ENCODE measurements around the gene LIN52. TPM values are rescaled to one million over a fixed set of nuclear protein-coding genes. Genes with fewer than 3 reads are reported as not detected.

The LIN52 gene
- total RNA-seq, 1 experiment from 2014 or later, result 34.0 TPM

- H3K4me2 ChIP-seq (ENCODE audit: low read depth, low read length, poor library complexity, severe bottlenecking), result no peak overlapping the region
- no peaks in the 10 kb centered on the region for H3K9me2 ChIP-seq (replicated peaks; ENCODE audit: insufficient read depth, low read length)
- H3K9ac ChIP-seq (ENCODE audit: low read length), result no peak overlapping the region
- no peaks in the 10 kb centered on the region for H3K9me3 ChIP-seq (ENCODE audit: low read length)
- H2AFZ ChIP-seq (ENCODE audit: low read length), result no peak overlapping the region
- H3K79me2 ChIP-seq (ENCODE audit: low read length), result no peaks in the 10 kb centered on the region
- DNase-seq, result no peak
- no peaks in the 10 kb centered on the region for H4K20me1 ChIP-seq (ENCODE audit: insufficient read depth, low read depth, low read length)
- H3K27ac ChIP-seq (ENCODE audit: low read length), result no peak overlapping the region
- H3K4me1 ChIP-seq (ENCODE audit: low read length), result no peaks in the 10 kb centered on the region
- H3K36me3 ChIP-seq (ENCODE audit: insufficient read depth, low read length), result no peaks in the 10 kb centered on the region
- H3K27me3 ChIP-seq (ENCODE audit: low read length), result no peaks in the 10 kb centered on the region
- H3K4me3 ChIP-seq (ENCODE audit: low read length), result no peak overlapping the region
Observed at GRCh38 chr14:74176400-74176793, 91.6 kb downstream of the LIN52 start.

- Histone ChIP-seq H3K4me2 (ENCODE audit: low read depth, low read length, poor library complexity, severe bottlenecking) (no peak overlapping the region), H3K4me3 (ENCODE audit: low read length) (no peak overlapping the region), H3K79me2 (ENCODE audit: low read length) (no peaks in the 10 kb centered on the region), H3K36me3 (ENCODE audit: insufficient read depth, low read length) (no peaks in the 10 kb centered on the region), H3K4me1 (ENCODE audit: low read length) (no peaks in the 10 kb centered on the region), H4K20me1 (ENCODE audit: insufficient read depth, low read depth, low read length) (no peaks in the 10 kb centered on the region), H3K9me2 (replicated peaks; ENCODE audit: insufficient read depth, low read length) (no peaks in the 10 kb centered on the region), H3K27ac (ENCODE audit: low read length) (no peak overlapping the region), H3K9ac (ENCODE audit: low read length) (no peak overlapping the region), H3K9me3 (ENCODE audit: low read length) (no peaks in the 10 kb centered on the region), H3K27me3 (ENCODE audit: low read length) (no peaks in the 10 kb centered on the region), H2AFZ (ENCODE audit: low read length) (no peak overlapping the region)
- DNase-seq, result no peak
Observed at GRCh38 chr14:74179856-74180255, 95.1 kb downstream of the LIN52 start.

- no peak for DNase-seq
- no peak overlapping the region for H3K4me2 ChIP-seq (ENCODE audit: low read depth, low read length, poor library complexity, severe bottlenecking)
- no peak overlapping the region for H3K4me3 ChIP-seq (ENCODE audit: low read length)
- no peaks in the 10 kb centered on the region for H4K20me1 ChIP-seq (ENCODE audit: insufficient read depth, low read depth, low read length)
- no peaks in the 10 kb centered on the region for H3K79me2 ChIP-seq (ENCODE audit: low read length)
- no peaks in the 10 kb centered on the region for H3K4me1 ChIP-seq (ENCODE audit: low read length)
- no peak overlapping the region for H3K27ac ChIP-seq (ENCODE audit: low read length)
- H2AFZ ChIP-seq (ENCODE audit: low read length), result no peak overlapping the region
- H3K36me3 ChIP-seq (ENCODE audit: insufficient read depth, low read length), result no peaks in the 10 kb centered on the region
- no peaks in the 10 kb centered on the region for H3K9me3 ChIP-seq (ENCODE audit: low read length)
- H3K9me2 ChIP-seq (replicated peaks; ENCODE audit: insufficient read depth, low read length), result no peaks in the 10 kb centered on the region
- no peak overlapping the region for H3K9ac ChIP-seq (ENCODE audit: low read length)
- H3K27me3 ChIP-seq (ENCODE audit: low read length), result no peaks in the 10 kb centered on the region
Observed at GRCh38 chr14:74190927-74191575, 106.3 kb downstream of the LIN52 start.

- Histone ChIP-seq H3K9me2 (replicated peaks; ENCODE audit: insufficient read depth, low read length) (no peaks in the 10 kb centered on the region), H3K27ac (ENCODE audit: low read length) (no peak overlapping the region), H2AFZ (ENCODE audit: low read length) (no peak overlapping the region), H3K4me2 (ENCODE audit: low read depth, low read length, poor library complexity, severe bottlenecking) (no peak overlapping the region), H3K79me2 (ENCODE audit: low read length) (no peaks in the 10 kb centered on the region), H4K20me1 (ENCODE audit: insufficient read depth, low read depth, low read length) (no peaks in the 10 kb centered on the region), H3K4me1 (ENCODE audit: low read length) (no peaks in the 10 kb centered on the region), H3K9me3 (ENCODE audit: low read length) (no peaks in the 10 kb centered on the region), H3K36me3 (ENCODE audit: insufficient read depth, low read length) (no peaks in the 10 kb centered on the region), H3K4me3 (ENCODE audit: low read length) (no peak overlapping the region), H3K27me3 (ENCODE audit: low read length) (no peaks in the 10 kb centered on the region), H3K9ac (ENCODE audit: low read length) (no peak overlapping the region)
- no peak for DNase-seq
Observed at GRCh38 chr14:74194506-74195274, 109.9 kb downstream of the LIN52 start.

DNA sequence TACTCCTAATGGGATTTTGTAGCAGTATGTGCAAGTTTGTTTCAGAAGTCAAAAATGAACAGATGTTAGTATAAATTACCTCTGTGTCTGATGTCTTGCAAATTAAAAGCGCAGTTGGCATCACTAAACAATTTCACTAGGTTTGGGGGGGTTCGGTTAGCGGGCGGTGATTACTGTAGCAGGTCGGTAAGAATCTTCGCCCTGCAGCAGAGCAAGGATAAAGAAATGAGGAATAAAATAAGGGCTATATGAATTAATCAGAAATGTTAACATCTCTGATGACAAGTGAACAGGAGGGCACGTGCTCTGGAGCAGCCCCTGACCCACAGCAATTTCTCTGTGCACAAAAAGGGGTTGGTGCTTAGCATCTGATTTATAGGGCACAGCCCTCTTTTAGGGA, 110.9 kb downstream of the LIN52 start:
- DNase-seq, result no peak
- Histone ChIP-seq H3K9ac (ENCODE audit: low read length) (no peak overlapping the region), H3K27me3 (ENCODE audit: low read length) (no peaks in the 10 kb centered on the region), H3K9me3 (ENCODE audit: low read length) (no peaks in the 10 kb centered on the region), H2AFZ (ENCODE audit: low read length) (no peak overlapping the region), H3K9me2 (replicated peaks; ENCODE audit: insufficient read depth, low read length) (no peaks in the 10 kb centered on the region), H3K36me3 (ENCODE audit: insufficient read depth, low read length) (no peaks in the 10 kb centered on the region), H3K27ac (ENCODE audit: low read length) (no peak overlapping the region), H3K79me2 (ENCODE audit: low read length) (no peaks in the 10 kb centered on the region), H3K4me1 (ENCODE audit: low read length) (no peaks in the 10 kb centered on the region), H3K4me2 (ENCODE audit: low read depth, low read length, poor library complexity, severe bottlenecking) (no peak overlapping the region), H4K20me1 (ENCODE audit: insufficient read depth, low read depth, low read length) (no peaks in the 10 kb centered on the region), H3K4me3 (ENCODE audit: low read length) (no peak overlapping the region)

DNA sequence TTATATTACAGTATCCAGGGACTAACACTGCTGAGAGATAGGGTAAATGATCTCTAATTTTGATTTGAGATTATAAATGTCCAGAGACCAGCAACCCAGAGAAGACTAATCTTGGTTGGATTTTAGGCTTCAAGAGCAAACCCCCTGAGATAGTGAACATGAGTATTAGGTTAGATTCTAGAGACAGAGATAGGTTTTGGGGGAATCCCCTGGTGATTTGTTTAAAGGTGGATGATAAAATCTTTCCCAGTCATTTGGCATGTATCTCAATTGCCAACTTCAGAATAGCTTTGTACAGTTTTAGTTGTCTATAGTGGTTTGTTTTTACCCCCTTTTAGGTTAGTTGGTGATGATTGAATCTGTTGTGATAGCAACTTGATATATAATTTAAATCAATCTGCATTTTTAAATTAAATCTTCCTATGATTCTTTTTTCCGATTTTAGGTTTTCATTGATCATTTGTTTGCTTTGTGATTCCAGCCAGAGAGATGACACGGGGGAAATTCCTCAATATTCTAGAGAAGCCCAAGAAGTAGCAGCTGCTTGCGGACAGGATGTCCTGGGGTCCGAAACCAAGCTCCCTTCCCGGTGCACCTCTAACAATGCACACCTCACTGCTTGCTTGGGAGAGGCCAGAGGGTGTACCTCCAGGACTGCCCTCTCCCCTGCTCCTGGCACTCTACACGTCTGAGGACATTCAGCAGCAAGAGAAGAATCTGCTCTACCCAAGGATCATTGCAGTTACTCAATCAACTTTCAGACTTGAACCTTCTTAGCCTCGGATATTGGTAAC, 113.9 kb downstream of the LIN52 start:
- Histone ChIP-seq H3K27ac (ENCODE audit: low read length) (no peak overlapping the region), H3K9me3 (ENCODE audit: low read length) (no peaks in the 10 kb centered on the region), H3K4me2 (ENCODE audit: low read depth, low read length, poor library complexity, severe bottlenecking) (no peak overlapping the region), H3K4me3 (ENCODE audit: low read length) (no peak overlapping the region), H3K79me2 (ENCODE audit: low read length) (no peaks in the 10 kb centered on the region), H3K36me3 (ENCODE audit: insufficient read depth, low read length) (no peaks in the 10 kb centered on the region), H3K27me3 (ENCODE audit: low read length) (no peaks in the 10 kb centered on the region), H2AFZ (ENCODE audit: low read length) (no peak overlapping the region), H3K9ac (ENCODE audit: low read length) (no peak overlapping the region), H3K9me2 (replicated peaks; ENCODE audit: insufficient read depth, low read length) (no peaks in the 10 kb centered on the region), H4K20me1 (ENCODE audit: insufficient read depth, low read depth, low read length) (no peaks in the 10 kb centered on the region), H3K4me1 (ENCODE audit: low read length) (no peaks in the 10 kb centered on the region)
- DNase-seq, result no peak

DNA sequence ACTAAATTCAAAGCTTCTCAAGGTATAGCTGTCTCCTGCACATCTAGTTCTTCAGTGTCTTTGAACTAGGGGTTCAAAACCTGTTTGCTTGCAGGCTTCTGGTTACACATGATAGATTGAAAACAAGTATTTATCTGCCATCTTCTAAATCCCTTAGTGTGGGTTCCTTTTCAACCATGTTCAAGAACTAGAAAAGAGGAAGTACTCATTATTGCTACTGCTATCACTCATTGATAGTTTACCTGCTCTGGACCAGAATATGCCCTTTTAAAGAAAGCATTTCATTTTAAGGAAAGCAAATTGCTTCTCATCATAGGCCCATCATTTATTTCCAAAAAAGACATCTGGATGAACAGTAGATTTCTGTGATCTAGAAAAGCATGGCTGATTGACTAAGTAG, 117.4 kb downstream of the LIN52 start:
- Histone ChIP-seq H3K27ac (ENCODE audit: low read length) (no peak overlapping the region), H3K4me1 (ENCODE audit: low read length) (no peaks in the 10 kb centered on the region), H2AFZ (ENCODE audit: low read length) (no peak overlapping the region), H3K9ac (ENCODE audit: low read length) (no peak overlapping the region), H4K20me1 (ENCODE audit: insufficient read depth, low read depth, low read length) (no peaks in the 10 kb centered on the region), H3K9me3 (ENCODE audit: low read length) (no peaks in the 10 kb centered on the region), H3K9me2 (replicated peaks; ENCODE audit: insufficient read depth, low read length) (no peaks in the 10 kb centered on the region), H3K27me3 (ENCODE audit: low read length) (no peaks in the 10 kb centered on the region), H3K36me3 (ENCODE audit: insufficient read depth, low read length) (no peaks in the 10 kb centered on the region), H3K4me3 (ENCODE audit: low read length) (no peak overlapping the region), H3K4me2 (ENCODE audit: low read depth, low read length, poor library complexity, severe bottlenecking) (no peak overlapping the region), H3K79me2 (ENCODE audit: low read length) (no peaks in the 10 kb centered on the region)
- peak; percentile 48 for DNase-seq

- no peaks in the 10 kb centered on the region for H3K4me1 ChIP-seq (ENCODE audit: low read length)
- H3K9ac ChIP-seq (ENCODE audit: low read length), result no peak overlapping the region
- no peaks in the 10 kb centered on the region for H3K79me2 ChIP-seq (ENCODE audit: low read length)
- no peak overlapping the region for H3K4me3 ChIP-seq (ENCODE audit: low read length)
- DNase-seq, result no peak
- H3K36me3 ChIP-seq (ENCODE audit: insufficient read depth, low read length), result no peaks in the 10 kb centered on the region
- H3K9me2 ChIP-seq (replicated peaks; ENCODE audit: insufficient read depth, low read length), result no peaks in the 10 kb centered on the region
- H4K20me1 ChIP-seq (ENCODE audit: insufficient read depth, low read depth, low read length), result no peaks in the 10 kb centered on the region
- no peak overlapping the region for H3K4me2 ChIP-seq (ENCODE audit: low read depth, low read length, poor library complexity, severe bottlenecking)
- no peak overlapping the region for H2AFZ ChIP-seq (ENCODE audit: low read length)
- H3K27me3 ChIP-seq (ENCODE audit: low read length), result no peaks in the 10 kb centered on the region
- no peak overlapping the region for H3K27ac ChIP-seq (ENCODE audit: low read length)
- H3K9me3 ChIP-seq (ENCODE audit: low read length), result no peaks in the 10 kb centered on the region
Observed at GRCh38 chr14:74203639-74204038, 118.9 kb downstream of the LIN52 start.
